HG02870 (cell line): ENCODE data around the gene PRR27.

ENCODE experiments used
- ATAC-seq: cut with Tn5 transposase; IDR thresholded peaks from one replicate; pipeline ENCODE4 v1.9.1; 2021; ENCODE audit warnings: mild to moderate bottlenecking, moderate library complexity; ENCODE audit not compliant: unreplicated experiment

PRR27 gene

DNA sequence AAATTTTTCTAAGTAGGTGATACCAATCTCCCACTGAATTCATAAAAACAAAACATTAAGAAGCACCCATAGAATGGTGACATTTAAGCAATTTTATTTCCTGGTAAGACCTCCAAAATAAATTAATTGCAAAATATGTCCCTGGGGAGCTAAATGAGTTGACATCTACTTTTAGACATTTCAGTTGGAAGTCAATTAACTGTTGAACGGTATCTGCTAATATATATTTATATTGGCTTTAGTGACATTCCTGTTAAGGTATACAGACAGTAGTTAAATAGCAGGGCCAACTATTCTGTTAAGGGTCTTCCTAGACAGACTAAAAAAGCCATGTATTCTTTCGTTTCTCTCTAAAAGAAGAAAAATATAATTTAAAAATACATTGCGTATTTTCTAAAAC lies at the start of gene PRR27:
PRR27 (plus strand) TSS at position 301 of the 400 bp plus-strand sequence. CDS start 139 bp downstream, outside the sequence.
- no peak for ATAC-seq

DNA sequence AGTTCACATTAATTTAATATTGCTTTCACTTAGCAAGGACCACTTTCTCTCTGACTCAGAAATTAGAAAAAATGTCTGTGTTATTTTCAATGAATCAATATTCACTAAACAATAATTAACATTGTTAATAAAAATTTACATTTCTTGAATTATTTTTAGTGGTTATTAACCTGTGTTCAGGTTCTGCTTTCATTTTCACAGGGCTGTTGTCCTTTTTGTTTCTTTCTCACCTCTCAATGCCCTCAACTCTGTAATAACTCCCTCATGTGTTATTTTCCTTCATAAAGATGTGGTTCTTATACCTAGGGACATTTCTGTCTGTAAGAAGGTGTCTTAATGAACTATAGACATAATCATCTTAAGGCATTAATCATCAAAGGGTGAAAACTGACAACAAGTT lies 43.1 kb upstream of the PRR27 start:
- ATAC-seq, result no peak

DNA sequence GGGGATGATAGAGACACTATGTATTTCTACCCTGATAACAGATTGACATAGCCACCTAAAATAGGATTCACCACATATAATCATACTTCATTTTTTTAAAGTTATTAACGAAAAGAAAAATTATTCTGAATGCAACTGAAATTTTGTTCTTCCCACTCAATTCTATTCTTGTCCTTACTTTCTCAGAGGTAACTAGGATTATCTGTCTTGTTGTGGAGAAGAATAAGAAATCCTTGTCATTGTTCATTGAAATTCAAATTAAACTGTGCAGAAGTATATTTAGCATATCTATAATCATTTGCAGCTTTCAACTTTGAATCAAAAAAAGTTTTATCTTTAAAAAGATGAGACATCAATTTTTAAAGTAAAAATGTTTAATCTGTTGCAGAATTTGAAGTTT lies 40.4 kb upstream of the PRR27 start:
- ATAC-seq, result no peak

DNA sequence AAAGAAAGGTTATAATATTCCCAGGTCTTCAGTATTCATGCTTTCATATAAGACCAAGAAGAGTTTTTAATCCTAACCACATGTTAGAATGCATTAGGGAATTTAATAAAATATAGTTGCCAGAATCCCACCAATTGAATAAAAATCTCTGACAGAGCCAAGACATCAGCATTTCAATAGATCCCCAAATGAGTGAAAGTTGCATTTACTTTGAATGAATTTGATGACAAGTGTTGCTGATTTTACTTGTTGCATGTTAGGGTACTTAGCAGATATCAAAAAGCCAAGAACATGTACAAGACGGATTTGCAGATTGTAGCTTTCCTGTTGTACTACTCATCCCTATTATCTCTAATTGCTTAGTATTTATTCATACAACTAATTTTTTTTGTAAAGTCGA lies 39.9 kb upstream of the PRR27 start:
- ATAC-seq, result no peak

DNA sequence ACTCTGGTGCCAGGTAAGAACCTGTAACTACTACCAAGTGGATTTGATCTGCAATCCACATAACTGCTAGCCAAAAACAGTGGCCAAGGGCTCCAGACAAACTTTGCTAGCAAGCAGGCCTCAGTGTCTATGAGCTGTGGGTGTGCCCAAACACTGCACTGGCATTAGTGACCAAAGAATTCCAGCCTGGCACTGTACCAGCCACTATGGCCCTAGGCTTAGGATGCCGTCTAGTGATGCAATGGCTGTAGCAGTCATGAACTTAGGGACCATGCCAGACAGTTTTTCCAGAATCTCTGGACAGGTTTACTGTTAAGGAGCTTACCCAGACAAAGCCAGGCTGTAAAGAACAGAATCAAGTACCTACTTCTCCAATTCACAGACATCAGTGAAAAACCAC lies 33.7 kb upstream of the PRR27 start:
- ATAC-seq, result no peak

DNA sequence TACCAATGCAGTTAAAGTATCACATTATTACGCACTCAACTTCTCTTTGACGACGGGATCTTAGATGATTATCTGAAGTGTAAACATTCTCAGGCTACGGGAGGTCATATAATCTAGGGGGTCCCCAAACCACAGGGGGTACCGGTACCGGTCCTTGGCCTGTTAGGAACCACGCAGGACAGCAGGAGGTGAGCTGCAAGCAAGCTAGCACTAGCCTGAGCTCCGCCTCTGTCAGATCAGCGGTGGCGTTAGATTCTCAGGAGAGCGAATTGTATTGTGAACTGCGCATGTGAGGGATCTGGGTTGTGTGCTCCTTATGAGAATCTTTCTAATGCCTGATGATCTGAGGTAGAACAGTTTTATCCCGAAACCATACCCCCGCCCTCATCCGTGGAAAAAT lies 20.6 kb upstream of the PRR27 start:
- no peak for ATAC-seq

DNA sequence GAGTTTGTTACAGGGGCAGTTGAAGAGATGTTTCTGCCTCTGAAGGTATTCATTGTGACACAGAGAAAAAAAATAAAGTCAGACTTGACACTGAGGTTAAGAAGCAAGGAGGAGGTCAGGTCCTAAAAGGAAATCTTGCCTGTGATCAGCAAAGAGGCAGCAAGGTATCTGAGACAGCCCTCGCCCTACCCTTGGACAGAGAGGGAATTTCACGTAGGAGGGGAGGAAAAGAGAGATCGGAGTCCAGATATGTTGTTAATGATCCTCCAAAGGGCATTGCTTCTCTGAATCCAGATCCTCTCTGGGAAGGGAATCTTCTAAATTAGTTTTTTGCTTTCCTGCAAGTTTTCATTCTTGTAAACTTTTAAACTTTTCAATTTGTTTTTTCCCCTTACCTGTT lies 15.3 kb upstream of the PRR27 start:
- no peak for ATAC-seq

DNA sequence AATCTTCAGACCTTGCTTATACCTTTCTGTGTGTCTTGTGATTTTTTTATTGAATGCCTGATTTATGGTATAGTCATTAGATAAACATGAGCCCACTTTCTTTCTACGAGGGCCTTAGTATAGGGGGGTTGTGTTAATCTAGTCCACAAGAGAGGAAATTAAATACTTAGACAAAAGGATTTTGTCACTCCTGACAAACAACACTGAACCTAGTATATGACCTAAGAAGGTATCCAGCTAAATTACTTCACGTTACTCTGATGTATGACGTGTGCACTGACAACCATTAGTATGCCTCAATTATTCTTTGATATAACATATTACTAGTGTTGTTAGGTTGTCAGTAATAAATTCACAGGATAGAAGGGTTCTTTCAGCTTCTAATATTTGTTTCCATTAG lies 2.8 kb upstream of the PRR27 start:
- no peak for ATAC-seq

DNA sequence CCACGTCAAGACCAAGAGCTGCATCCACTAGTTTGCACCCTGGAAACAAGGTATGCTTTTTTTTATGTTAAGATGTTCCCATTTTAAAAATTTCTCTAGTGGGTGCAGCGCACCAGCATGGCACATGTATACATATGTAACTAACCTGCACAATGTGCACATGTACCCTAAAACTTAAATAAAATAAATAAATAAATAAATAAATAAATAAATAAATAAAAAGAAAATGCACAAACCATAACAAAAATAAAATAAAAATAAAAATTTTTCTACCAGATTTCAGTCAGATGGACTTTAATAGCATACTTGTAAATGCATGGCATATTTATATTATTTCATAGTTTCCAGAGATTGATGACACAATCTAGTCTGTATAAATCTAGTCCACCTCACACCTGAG lies 1.9 kb upstream of the PRR27 start:
- no peak for ATAC-seq

DNA sequence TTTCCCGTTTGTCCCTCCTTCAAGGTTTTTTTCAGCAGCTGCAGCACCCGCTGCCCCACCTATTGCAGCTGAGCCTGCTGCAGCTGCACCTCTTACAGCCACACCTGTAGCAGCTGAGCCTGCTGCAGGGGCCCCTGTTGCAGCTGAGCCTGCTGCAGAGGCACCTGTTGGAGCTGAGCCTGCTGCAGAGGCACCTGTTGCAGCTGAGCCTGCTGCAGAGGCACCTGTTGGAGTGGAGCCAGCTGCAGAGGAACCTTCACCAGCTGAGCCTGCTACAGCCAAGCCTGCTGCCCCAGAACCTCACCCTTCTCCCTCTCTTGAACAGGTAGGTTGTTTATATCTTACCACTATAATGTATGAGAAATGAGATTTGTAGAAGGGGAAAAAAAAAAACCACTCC lies 4.5 kb downstream of the PRR27 start:
- no peak for ATAC-seq

DNA sequence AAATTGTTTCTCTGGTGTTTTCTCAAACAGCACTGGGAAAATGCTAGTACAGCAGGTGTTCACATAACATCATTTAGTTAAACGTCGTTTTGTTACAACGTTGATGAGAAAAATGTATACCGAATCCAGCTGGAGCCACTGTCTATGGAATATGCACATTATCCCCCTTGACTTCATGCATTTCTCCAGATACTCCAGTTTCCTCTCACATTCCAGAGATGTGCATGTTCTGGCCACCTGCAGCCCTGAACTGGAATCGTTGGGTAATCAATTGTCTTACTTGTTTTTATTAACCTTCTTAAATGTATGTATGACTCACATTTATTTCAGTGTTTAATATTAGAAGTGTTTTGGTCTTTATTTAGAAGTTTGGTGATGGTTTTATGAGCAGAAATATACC lies 23.1 kb downstream of the PRR27 start:
- ATAC-seq, result no peak

DNA sequence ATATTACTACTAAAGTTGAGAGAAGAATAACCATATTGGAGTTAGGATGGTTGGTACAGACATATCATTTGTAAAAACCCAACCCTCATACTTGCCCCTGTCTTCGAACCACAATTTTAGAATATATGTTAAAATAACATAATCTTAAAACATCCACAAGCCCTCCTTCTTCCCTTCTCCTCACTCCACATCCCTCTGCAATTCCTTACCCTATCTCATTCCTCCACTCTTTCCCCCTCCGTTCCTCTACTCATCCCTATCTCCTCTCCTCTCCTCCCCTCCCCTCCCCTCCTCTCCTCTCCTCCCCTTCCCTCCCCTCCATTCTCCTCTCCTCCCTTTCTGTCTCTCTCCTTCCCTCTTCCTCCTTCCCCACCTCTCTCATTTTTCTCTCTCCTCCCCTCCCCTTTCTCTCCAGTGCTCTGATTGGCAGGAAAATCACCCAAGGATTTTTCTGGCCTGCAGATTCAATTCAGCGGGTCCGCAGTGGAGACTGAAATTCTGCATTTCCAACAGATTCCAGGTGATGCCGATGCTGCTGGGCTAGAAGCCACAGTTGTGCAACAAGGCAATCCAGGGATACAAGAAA lies 24.1 kb downstream of the PRR27 start:
- no peak for ATAC-seq

DNA sequence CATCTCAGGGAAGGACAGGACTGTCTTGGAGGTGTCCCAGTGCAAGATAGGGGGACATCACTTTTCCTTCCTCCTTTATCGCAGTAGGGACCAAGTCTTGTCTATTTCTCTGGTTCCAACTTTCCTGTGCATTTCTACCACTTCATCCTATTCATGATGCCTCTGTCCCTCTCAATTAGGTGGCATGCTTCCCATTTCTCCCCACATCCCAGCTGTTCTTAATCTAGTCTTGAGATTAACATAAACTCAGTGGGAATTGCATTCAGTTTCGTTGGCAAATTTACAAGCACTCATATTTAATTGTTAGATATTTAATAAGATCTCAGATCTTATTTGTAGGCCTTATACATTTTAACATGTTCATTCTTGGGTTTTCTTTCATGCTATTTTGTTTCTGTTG lies 25.8 kb downstream of the PRR27 start:
- ATAC-seq, result no peak

DNA sequence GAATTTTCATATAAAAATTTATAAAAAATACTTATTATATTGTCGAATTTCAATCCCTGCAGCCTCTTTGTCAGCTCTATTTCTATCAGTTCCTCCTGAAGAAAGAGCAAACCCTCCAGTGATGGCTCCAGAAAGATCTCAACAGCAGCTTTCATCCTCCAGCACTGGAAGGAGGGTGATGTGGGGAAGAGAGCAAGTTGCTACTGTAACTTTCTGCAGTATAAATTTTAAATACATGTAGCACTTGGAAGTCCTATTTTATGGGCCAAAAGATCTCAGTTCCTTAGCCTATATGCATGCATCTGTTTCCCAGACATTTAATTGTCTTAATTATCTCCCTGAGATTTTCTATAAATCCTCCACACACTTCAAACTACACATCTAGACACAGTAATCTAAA lies 27.8 kb downstream of the PRR27 start:
- ATAC-seq, result no peak

DNA sequence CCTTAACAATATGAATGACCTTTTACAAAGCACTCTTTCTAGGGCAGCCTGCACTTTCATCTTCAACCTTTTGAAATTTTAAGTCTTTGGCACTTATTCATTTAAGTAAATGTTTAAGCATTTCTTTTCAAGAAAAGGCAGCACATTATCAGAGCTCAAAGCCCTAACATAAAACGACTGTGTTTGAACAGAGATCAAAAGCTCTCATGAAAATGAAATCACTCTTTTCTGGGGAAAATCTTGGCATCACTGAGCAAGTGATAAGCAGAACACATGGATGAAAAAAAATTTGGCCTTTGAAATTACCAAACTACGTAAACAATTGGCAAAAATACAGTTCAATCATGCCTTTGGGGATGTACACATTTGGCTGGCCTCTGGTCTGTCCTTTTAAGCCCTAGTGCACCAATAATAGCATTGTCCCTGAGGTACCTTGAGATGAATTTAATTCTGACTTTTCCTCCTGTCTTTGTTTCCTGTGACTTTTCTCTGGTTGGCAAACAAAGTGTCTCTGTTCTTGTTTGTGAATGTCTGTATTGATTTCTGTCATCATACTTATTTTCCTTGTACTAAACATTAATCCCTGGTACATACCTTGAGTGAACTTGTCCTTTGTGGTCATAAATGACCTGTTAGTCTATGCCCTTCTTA lies 28.6 kb downstream of the PRR27 start:
- ATAC-seq, result no peak

DNA sequence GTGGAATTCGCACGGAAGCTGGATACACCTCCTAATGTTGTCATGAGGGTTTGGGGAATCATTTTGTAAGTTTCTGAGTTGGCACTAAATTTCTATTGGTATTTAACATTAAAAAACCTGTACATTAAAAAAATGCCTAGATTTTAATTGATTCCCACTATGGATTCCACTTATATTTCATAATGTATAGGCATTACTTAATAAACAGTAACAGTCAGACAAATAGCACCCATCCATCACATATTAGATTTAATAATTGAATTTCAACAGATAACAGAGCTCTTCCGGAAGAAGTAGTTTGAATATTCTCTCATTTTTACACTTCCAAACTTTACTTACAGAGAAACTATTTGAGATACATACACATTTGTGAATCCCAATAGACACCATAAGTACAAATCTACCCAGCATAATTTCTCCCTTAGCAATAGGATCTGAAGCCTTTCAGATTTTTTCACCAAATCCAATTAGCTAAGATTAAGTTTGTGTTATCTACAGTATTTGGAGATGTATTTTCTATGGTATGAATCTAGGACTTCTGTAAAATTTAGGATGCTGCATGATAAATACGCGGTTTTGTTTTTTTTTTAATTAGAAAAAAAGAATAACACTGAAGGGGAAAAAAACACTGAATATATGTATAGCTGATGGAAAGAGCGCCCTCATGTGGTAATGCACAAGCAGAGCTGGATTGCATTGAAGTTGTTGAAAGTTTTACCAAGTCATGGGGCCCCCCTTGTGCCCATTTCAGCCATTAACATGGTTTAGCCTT lies 29.3 kb downstream of the PRR27 start:
- ATAC-seq, result peak; percentile 85

DNA sequence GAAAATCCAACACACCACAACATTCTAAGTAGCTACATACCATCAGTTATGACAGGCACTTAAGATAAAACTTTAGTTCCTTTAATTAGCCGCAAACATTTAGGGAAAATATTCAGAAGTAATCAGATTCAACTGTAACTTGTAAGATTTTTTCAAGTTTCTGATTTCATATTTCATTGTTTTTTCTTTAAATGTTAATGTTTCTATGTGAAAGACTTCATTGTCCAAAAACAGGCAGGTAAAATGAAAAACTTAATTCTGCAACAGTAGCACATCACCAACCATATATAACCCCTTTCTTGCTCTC lies 29.9 kb downstream of the PRR27 start:
- ATAC-seq, result no peak

DNA sequence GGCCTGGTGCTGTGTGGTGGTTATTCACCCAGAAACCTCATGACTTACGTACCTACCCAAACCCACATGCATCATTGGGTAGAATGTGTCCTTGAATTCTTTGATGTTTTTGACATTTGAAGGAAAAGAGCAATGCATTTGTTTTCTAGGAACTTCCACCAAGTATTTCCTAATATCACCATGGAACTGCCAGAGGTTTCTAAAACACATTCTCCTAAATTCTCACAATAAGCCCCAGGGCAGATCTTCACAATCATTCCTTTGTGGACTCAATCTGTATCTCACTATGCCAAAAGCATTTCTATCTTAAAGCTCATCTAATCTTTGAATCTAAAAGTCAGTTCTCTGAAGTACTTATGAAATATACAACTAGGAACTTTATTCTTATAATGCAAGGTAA lies 33.2 kb downstream of the PRR27 start:
- ATAC-seq, result no peak

DNA sequence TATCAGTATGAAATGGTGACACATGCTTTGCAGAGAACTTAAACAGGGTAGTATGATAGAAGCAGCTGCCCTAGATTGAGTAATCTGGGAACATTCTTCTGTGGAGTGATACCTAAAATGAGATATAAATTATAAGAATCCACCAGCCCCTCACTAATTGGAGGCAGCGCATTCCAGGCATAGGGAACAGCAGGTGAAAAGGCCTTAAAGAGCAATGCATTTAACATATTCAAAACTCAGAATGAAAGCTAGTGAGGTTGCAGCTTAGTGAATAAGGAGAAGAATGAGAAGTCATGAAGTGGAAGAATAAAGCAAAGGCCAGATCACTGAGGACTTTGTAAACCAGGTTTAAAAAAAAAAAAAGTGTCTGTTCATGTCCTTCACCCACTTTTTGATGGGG lies 36.5 kb downstream of the PRR27 start:
- ATAC-seq, result no peak

DNA sequence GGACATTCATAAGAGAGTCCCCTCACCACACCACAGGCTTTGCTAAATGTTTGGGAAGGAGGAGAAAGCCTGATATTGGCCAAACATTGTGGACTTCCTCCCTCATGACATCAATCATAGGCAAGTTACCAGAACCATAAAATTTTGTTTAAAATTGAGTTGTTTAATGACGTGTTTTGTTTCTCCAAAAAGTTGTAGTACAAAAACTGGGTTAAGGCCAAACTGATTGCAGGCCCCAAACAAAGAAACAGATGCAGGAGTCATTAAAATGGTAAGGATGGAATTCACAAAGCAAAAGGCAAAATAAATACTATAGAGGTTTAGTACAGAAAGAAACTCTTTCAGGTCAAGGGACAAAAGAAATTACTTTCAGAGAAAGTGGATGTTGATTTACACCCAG lies 37.6 kb downstream of the PRR27 start:
- no peak for ATAC-seq

DNA sequence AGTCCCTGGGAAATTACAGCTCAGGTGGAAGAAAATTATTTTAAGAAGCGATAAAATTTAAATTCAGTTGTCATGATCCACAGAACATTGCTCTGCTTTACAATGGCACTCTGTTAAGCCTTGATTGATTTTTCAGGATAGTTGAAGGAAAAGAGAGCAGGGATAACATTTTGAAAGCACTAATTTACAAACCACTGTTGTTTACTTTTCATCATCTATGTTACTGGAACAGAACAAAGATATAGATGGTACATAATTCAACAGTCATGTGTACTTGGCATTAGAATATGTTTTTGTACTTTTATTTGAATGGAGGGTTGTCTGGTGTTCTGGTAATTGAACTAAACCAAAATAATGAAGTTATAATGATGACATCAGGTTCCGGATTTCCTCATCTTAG lies 38.9 kb downstream of the PRR27 start:
- no peak for ATAC-seq

DNA sequence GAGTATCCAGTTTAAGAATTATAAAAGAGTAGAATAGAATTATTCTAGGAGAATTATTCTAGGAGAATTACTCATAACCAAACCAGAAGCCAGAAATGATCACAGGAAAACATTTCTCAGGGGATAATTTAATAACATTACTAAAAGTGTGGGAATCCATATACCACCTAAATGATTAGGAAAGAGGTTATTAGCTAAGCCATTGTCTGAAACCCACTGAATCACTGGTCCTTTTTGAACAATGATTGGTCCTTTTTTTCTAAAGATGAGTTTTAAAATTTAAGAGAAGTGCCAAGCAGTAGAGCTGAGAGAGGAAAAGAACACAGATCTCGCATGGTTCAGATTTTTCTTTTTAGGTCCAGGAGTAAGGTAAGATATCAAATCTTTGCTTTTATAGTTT lies 41.4 kb downstream of the PRR27 start, which contains the start of gene ODAM:
ODAM (plus strand) TSS at position 301 of the 400 bp plus-strand sequence. CDS start 819 bp downstream, outside the sequence.
- no peak for ATAC-seq
